ENCODE data around the gene MISP.

Gene MISP

DNA sequence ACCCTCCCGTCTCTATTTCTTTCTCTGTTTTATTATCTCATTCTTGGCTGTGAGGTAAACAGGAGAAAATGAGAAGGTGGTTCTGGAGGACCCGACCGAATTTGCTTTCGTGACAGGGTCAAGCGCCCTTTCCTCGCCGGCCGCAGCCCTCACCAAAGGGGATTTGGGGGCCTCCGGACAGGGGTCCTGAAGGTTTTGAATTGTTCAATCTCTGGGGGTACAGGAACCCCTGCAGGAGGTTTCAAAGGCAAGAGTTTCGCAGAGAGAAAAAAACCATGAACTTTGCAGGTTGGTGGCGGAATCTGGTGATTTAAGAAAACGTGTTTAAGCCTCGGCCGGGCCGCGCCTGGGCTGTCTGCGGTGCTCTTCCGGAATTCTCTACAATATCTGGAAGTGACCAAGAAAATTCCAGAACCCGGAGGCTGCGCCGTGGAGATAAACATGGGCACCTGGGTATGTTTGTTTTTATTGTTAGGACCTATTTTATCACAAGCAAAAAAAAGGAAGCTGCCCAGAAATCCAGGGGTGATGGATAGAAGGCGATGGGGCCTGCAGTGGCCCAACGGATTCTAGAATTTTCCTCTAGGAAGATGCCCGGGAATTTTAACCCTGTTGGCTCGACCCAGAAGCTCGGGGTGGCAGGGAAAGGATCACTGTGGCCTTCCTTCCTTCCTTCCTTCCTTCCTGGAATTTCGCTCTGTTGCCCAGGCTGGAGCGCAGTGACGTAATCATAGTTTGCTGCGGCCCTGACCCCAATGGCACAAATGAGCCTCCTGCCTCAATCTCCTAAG lies 32.2 kb downstream of the MISP start:
- DNase-seq (ENCODE audit: low read depth in 1 of 2, low spot score in 1 of 2), result no peak
- H3K27me3 ChIP-seq (ENCODE audit: insufficient read depth, poor library complexity, severe bottlenecking), result no peaks in the 10 kb centered on the region
- TF ChIP-seq, protein P1, sequence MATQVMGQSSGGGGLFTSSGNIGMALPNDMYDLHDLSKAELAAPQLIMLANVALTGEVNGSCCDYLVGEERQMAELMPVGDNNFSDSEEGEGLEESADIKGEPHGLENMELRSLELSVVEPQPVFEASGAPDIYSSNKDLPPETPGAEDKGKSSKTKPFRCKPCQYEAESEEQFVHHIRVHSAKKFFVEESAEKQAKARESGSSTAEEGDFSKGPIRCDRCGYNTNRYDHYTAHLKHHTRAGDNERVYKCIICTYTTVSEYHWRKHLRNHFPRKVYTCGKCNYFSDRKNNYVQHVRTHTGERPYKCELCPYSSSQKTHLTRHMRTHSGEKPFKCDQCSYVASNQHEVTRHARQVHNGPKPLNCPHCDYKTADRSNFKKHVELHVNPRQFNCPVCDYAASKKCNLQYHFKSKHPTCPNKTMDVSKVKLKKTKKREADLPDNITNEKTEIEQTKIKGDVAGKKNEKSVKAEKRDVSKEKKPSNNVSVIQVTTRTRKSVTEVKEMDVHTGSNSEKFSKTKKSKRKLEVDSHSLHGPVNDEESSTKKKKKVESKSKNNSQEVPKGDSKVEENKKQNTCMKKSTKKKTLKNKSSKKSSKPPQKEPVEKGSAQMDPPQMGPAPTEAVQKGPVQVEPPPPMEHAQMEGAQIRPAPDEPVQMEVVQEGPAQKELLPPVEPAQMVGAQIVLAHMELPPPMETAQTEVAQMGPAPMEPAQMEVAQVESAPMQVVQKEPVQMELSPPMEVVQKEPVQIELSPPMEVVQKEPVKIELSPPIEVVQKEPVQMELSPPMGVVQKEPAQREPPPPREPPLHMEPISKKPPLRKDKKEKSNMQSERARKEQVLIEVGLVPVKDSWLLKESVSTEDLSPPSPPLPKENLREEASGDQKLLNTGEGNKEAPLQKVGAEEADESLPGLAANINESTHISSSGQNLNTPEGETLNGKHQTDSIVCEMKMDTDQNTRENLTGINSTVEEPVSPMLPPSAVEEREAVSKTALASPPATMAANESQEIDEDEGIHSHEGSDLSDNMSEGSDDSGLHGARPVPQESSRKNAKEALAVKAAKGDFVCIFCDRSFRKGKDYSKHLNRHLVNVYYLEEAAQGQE (IDR thresholded peaks at IDR 0.05; ENCODE audit: insufficient replicate concordance, low read depth), result no peak
- TF ChIP-seq, protein P2, sequence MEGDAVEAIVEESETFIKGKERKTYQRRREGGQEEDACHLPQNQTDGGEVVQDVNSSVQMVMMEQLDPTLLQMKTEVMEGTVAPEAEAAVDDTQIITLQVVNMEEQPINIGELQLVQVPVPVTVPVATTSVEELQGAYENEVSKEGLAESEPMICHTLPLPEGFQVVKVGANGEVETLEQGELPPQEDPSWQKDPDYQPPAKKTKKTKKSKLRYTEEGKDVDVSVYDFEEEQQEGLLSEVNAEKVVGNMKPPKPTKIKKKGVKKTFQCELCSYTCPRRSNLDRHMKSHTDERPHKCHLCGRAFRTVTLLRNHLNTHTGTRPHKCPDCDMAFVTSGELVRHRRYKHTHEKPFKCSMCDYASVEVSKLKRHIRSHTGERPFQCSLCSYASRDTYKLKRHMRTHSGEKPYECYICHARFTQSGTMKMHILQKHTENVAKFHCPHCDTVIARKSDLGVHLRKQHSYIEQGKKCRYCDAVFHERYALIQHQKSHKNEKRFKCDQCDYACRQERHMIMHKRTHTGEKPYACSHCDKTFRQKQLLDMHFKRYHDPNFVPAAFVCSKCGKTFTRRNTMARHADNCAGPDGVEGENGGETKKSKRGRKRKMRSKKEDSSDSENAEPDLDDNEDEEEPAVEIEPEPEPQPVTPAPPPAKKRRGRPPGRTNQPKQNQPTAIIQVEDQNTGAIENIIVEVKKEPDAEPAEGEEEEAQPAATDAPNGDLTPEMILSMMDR (IDR thresholded peaks at IDR 0.05; ENCODE audit: insufficient read depth, low read length), result no peak
- TF ChIP-seq POLR2AphosphoS5 (IDR thresholded peaks at IDR 0.05; ENCODE audit: low read depth), result no peak
- no peak for TF ChIP-seq GABPA (IDR thresholded peaks at IDR 0.05; ENCODE audit: low read depth)
- TF ChIP-seq SPI1 (IDR thresholded peaks at IDR 0.05; ENCODE audit: borderline replicate concordance, low read depth), result no peak
- H3K4me3 ChIP-seq (replicated peaks; ENCODE audit: insufficient read depth, low read length), result no peak overlapping the region
- no peak overlapping the region for H3K27ac ChIP-seq (replicated peaks)

DNA sequence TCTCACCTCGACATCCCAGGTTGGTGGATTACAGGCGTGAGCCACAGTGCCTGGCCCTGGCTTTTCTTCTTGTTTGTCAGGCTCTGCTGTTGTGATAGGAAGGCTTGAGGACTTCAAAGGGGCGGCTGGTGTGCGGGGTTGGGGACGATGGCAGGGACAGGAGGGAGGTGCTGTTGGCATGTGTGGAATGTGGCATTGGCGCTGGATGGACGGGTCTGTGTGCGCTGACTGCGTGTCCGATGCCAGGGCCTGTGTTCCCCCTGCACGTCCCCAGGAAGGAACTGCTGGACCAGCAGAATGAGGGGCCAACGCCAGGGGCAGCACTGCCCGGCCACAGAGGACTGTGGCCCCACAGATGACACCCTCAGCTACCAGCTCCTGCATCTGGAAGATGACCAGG lies 33.6 kb downstream of the MISP start:
- Histone ChIP-seq H3K4me3 (replicated peaks; ENCODE audit: insufficient read depth, low read length) (no peak overlapping the region), H3K27ac (replicated peaks) (no peak overlapping the region), H3K27me3 (ENCODE audit: insufficient read depth, poor library complexity, severe bottlenecking) (no peaks in the 10 kb centered on the region)
- DNase-seq (ENCODE audit: low read depth in 1 of 2, low spot score in 1 of 2), result no peak
- TF ChIP-seq GABPA (IDR thresholded peaks at IDR 0.05; ENCODE audit: low read depth), result no peak

DNA sequence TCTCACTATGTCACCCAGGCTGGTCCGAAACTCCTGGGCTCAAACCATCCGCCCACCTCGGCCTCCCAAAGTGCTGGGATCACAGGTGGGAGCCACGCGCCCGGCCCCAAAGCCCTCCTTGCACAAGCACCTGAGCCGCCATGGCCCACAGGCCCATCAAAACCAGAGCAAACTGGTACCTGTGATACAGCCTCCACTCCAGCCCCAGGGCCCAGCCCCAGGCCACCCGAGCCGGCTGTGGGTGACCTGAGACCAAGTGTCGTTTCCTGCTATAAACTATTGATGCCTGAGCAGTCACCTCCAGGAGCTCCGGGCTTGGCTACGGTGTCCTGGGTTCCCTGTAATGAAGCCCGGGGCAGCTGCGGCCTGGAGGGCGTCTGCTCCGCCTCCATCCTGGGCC lies 36.6 kb downstream of the MISP start:
- Histone ChIP-seq H3K4me3 (replicated peaks; ENCODE audit: insufficient read depth, low read length) (no peak overlapping the region), H3K27ac (replicated peaks) (no peak overlapping the region), H3K27me3 (ENCODE audit: insufficient read depth, poor library complexity, severe bottlenecking) (no peaks in the 10 kb centered on the region)
- DNase-seq (ENCODE audit: low read depth in 1 of 2, low spot score in 1 of 2), result no peak
- TF ChIP-seq, protein P2 (IDR thresholded peaks at IDR 0.05; ENCODE audit: insufficient read depth, low read length), result no peak
- TF ChIP-seq SPI1 (IDR thresholded peaks at IDR 0.05; ENCODE audit: borderline replicate concordance, low read depth) (no peak), POLR2AphosphoS5 (IDR thresholded peaks at IDR 0.05; ENCODE audit: low read depth) (no peak), GABPA (IDR thresholded peaks at IDR 0.05; ENCODE audit: low read depth) (no peak)
- TF ChIP-seq, protein P1 (IDR thresholded peaks at IDR 0.05; ENCODE audit: insufficient replicate concordance, low read depth), result no peak

DNA sequence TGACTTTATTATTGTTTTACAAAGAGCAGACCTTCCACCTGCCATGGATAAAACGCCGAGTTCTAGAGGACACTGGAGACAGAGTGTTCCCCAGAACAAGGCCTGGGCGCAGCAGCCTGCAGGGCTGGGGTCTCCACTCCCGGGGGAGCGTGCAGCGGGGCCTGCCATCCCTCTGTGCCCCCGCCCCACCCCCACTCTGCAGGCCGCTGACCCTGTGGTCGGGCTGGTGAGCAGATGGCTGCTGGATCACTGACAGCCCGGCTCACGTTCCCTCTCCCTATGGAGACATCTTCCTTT lies 37.7 kb downstream of the MISP start:
- no peak for DNase-seq (ENCODE audit: low read depth in 1 of 2, low spot score in 1 of 2)
- no peak overlapping the region for H3K4me3 ChIP-seq (replicated peaks; ENCODE audit: insufficient read depth, low read length)

More for the DNA sequence above, 37.7 kb downstream of the MISP start:
- no peak overlapping the region for H3K27ac ChIP-seq (replicated peaks)
- TF ChIP-seq, protein P2 (IDR thresholded peaks at IDR 0.05; ENCODE audit: insufficient read depth, low read length), result no peak
- TF ChIP-seq POLR2AphosphoS5 (IDR thresholded peaks at IDR 0.05; ENCODE audit: low read depth), result no peak
- no peaks in the 10 kb centered on the region for H3K27me3 ChIP-seq (ENCODE audit: insufficient read depth, poor library complexity, severe bottlenecking)
